IMR-90 (cell line): Measurements from ENCODE around the gene TOM1L1. TPM values are rescaled to one million over a fixed set of nuclear protein-coding genes. Genes with fewer than 3 reads are reported as not detected.

Experiments
- ATAC-seq: fragments of 200-7000 bp; cut with Tn5 transposase; 2 replicates; pipeline ENCODE4 v1.9.1; 2020; ENCODE audit warnings: low read depth, mild to moderate bottlenecking, moderate library complexity
- BruUV-seq: library from RNA; stranded (reverse); fragments of 400-500 nt; replicated peaks from 2 replicates; lab custom pipeline; 2021; lab: Mats Ljungman, UMichigan
- CTCF ChIA-PET: fragments of 300-600 bp; formaldehyde crosslinking; extraction: SDS; loops from one replicate; lab custom pipeline; 2021; ENCODE audit warnings: antibody characterized with exemption; lab: Yijun Ruan, JAX
- POLR2A ChIA-PET: fragments of 300-600 bp; sonication (Branson Sonifier 250); formaldehyde crosslinking; loops from one replicate; lab custom pipeline; 2022; ENCODE audit warnings: antibody characterized with exemption; ENCODE audit not compliant: unreplicated experiment; lab: Charles Lee
- DNase-seq: peaks from one replicate; pipeline ENCODE4 v3.0.0; 2013
- H2AFZ ChIP-seq: replicated peaks from 2 replicates; pipeline ENCODE3; 2013; ENCODE audit warnings: low read length, mild to moderate bottlenecking; ENCODE audit not compliant: poor library complexity
- H2AK5ac ChIP-seq: 2 replicates; pipeline ENCODE4 v1.6.1; 2013; ENCODE audit warnings: low read depth, low read length, inconsistent platforms
- H2AK9ac ChIP-seq: replicated peaks from 2 replicates; pipeline ENCODE3; 2013; ENCODE audit warnings: mild to moderate bottlenecking, low read depth, low read length, moderate library complexity; ENCODE audit not compliant: poor library complexity
- H2BK120ac ChIP-seq: 2 replicates; pipeline ENCODE4 v1.6.1; 2013; ENCODE audit warnings: low read depth, low read length, inconsistent platforms
- H2BK15ac ChIP-seq: 3 replicates; pipeline ENCODE4 v1.6.1; 2013; ENCODE audit warnings: low read depth, low read length, inconsistent platforms
- H2BK20ac ChIP-seq: 2 replicates; pipeline ENCODE4 v1.6.1; 2013; ENCODE audit warnings: low read depth, mild to moderate bottlenecking, inconsistent platforms, low read length, moderate library complexity
- H2BK5ac ChIP-seq: 2 replicates; pipeline ENCODE4 v1.6.1; 2013; ENCODE audit warnings: mild to moderate bottlenecking, low read depth, low read length, inconsistent platforms; ENCODE audit not compliant: poor library complexity, severe bottlenecking
- H3K14ac ChIP-seq: replicated peaks from 2 replicates; pipeline ENCODE4 v1.6.1; 2013; ENCODE audit warnings: low read depth, low read length, inconsistent platforms
- H3K18ac ChIP-seq: 2 replicates; pipeline ENCODE4 v1.6.1; 2013; ENCODE audit warnings: low read depth, low read length, control low read depth
- H3K23ac ChIP-seq: 2 replicates; pipeline ENCODE4 v1.6.1; 2013; ENCODE audit warnings: low read depth, low read length, inconsistent platforms
- H3K27ac ChIP-seq: 2 replicates; pipeline ENCODE4 v1.5.1; 2013; ENCODE audit warnings: mild to moderate bottlenecking, control low read depth, low read length; ENCODE audit not compliant: insufficient read depth
- H3K27me3 ChIP-seq: 2 replicates; pipeline ENCODE4 v1.6.1; 2013; ENCODE audit warnings: low read length; ENCODE audit not compliant: control insufficient read depth, insufficient read depth
- H3K36me3 ChIP-seq: 2 replicates; pipeline ENCODE4 v1.6.1; 2013; ENCODE audit warnings: low read length, mixed read lengths; ENCODE audit not compliant: control insufficient read depth, insufficient read depth
- H3K4ac ChIP-seq: 2 replicates; pipeline ENCODE4 v1.6.1; 2013; ENCODE audit warnings: low read depth, low read length, inconsistent platforms
- H3K4me1 ChIP-seq: 2 replicates; pipeline ENCODE4 v1.6.1; 2013; ENCODE audit warnings: low read length, mixed read lengths; ENCODE audit not compliant: control insufficient read depth, insufficient read depth
- H3K4me2 ChIP-seq: 2 replicates; pipeline ENCODE4 v1.6.1; 2013; ENCODE audit warnings: low read depth, mild to moderate bottlenecking, control low read depth, low read length, moderate library complexity
- H3K4me3 ChIP-seq: 2 replicates; pipeline ENCODE4 v1.5.1; 2013; ENCODE audit warnings: low read depth, mild to moderate bottlenecking, control low read depth, low read length, moderate library complexity; ENCODE audit not compliant: insufficient read depth
- H3K56ac ChIP-seq: 2 replicates; pipeline ENCODE4 v1.6.1; 2013; ENCODE audit warnings: low read length, inconsistent platforms; ENCODE audit not compliant: insufficient read depth; ENCODE audit errors: extremely low read depth
- H3K79me1 ChIP-seq, 2 experiments: 2 replicates each; pipeline ENCODE4 v1.6.1; 2013; ENCODE audit warnings: low read length in 2 of 2, inconsistent platforms in 1 of 2, low read depth in 1 of 2
- H3K9ac ChIP-seq: 2 replicates; pipeline ENCODE4 v1.6.1; 2013; ENCODE audit warnings: low read depth, low read length, control low read depth
- H3K9me1 ChIP-seq: 2 replicates; pipeline ENCODE4 v1.6.1; 2013; ENCODE audit warnings: low read length, inconsistent platforms; ENCODE audit not compliant: insufficient read depth
- H3K9me3 ChIP-seq: 2 replicates; pipeline ENCODE4 v1.6.1; 2013; ENCODE audit warnings: low read length; ENCODE audit not compliant: control insufficient read depth, insufficient read depth
- H4K20me1 ChIP-seq: 2 replicates; pipeline ENCODE4 v1.6.1; 2013; ENCODE audit warnings: low read length, inconsistent platforms; ENCODE audit not compliant: insufficient read depth
- H4K5ac ChIP-seq: 2 replicates; pipeline ENCODE4 v1.6.1; 2013; ENCODE audit warnings: mild to moderate bottlenecking, low read depth, low read length, control low read depth
- H4K8ac ChIP-seq, 2 experiments: 2 replicates each; pipeline ENCODE4 v1.6.1; 2013; ENCODE audit warnings: low read depth in 2 of 2, low read length in 2 of 2, control low read depth in 1 of 2, inconsistent platforms in 1 of 2
- H4K91ac ChIP-seq: 2 replicates; pipeline ENCODE4 v1.6.1; 2013; ENCODE audit warnings: low read depth, low read length, inconsistent platforms; ENCODE audit not compliant: insufficient read depth
- CEBPB ChIP-seq: IDR thresholded peaks from 2 replicates; pipeline ENCODE4 v1.6.1; 2012; ENCODE audit warnings: low read depth, low read length, improper control_type of control experiment
- CHD1 ChIP-seq: IDR thresholded peaks from 2 replicates; pipeline ENCODE4 v1.6.1; 2012; ENCODE audit warnings: low read depth, low read length, improper control_type of control experiment
- CTCF ChIP-seq: conservative IDR thresholded peaks from 2 replicates; pipeline ENCODE4 v1.5.1; 2012; ENCODE audit warnings: mild to moderate bottlenecking, low read depth, low read length, improper control_type of control experiment
- FOS ChIP-seq: fragments of 150-350 bp; IDR thresholded peaks from 2 replicates; pipeline ENCODE4 v1.6.1; 2016; ENCODE audit warnings: low read depth, low read length
- MAZ ChIP-seq: IDR thresholded peaks from 2 replicates; pipeline ENCODE4 v1.6.1; 2012; ENCODE audit warnings: low read depth, mild to moderate bottlenecking, low read length, improper control_type of control experiment, moderate library complexity, borderline replicate concordance
- POLR2A ChIP-seq: IDR thresholded peaks from 2 replicates; pipeline ENCODE4 v1.6.1; 2012; ENCODE audit warnings: mild to moderate bottlenecking, low read depth, low read length
- RCOR1 ChIP-seq: IDR thresholded peaks from 2 replicates; pipeline ENCODE4 v1.6.1; 2012; ENCODE audit warnings: mild to moderate bottlenecking, low read length, improper control_type of control experiment; ENCODE audit not compliant: insufficient replicate concordance
- RFX5 ChIP-seq: IDR thresholded peaks from 2 replicates; pipeline ENCODE4 v1.8.0; 2012; ENCODE audit warnings: low read depth, mild to moderate bottlenecking, low read length, moderate library complexity
- SMC3 ChIP-seq: fragments of 150-350 bp; IDR thresholded peaks from 2 replicates; pipeline ENCODE4 v1.6.1; 2016; ENCODE audit warnings: low read depth, mild to moderate bottlenecking, antibody characterized with exemption, low read length, moderate library complexity
- USF2 ChIP-seq: fragments of 150-350 bp; IDR thresholded peaks from 2 replicates; pipeline ENCODE4 v1.6.1; 2017; ENCODE audit warnings: mild to moderate bottlenecking, antibody characterized with exemption, low read length, low read depth
- WGBS, 2 experiments: methylation state at CpG; one replicate each; pipeline versions ENCODE4 v1.1.5 to v1.1.7; 2013; ENCODE audit warnings: missing lambda C conversion rate in 2 of 2; ENCODE audit not compliant: insufficient read length in 1 of 2; ENCODE audit errors: extremely low coverage in 2 of 2; 5-methylcytosine and 5-hydroxymethylcytosine counted together
- dilution Hi-C: fragments of 300-500 bp; cut with HindIII; formaldehyde crosslinking; loops from one replicate; pipeline ENCODE4 v1.14.3; 2018; ENCODE audit warnings: low sequenced_read_pairs; ENCODE audit not compliant: unreplicated experiment
- in situ Hi-C: fragments of 300-500 bp; cut with MboI; formaldehyde crosslinking; loops from 3 replicates; pipeline ENCODE4 v1.14.3; 2019; ENCODE audit warnings: low sequenced_read_pairs, inconsistent platforms, mixed read lengths
- intact Hi-C: fragments of 100-400 bp; cut with micrococcal nuclease; formaldehyde crosslinking; loops from 2 replicates; pipeline ENCODE4 v1.10.0; 2022
- polyA plus RNA-seq, 3 experiments: library from polyadenylated mRNA; depleted of rRNA; stranded (reverse); fragments of >200 nt; gene quantifications; 2 replicates each; pipeline ENCODE4 v1.2.3, GENCODE V29; 2012; ENCODE audit warnings: low replicate concordance in 1 of 3
- total RNA-seq: library from RNA; depleted of rRNA; stranded (reverse); fragments of >200 nt; gene quantifications from 2 replicates; pipeline ENCODE4 v1.2.3, GENCODE V29; 2012

Gene TOM1L1
- total and polyA plus RNA-seq, 2 of the 4 experiments (the other 2 are of a cell fraction) = 13.0 to 20.1 TPM

- no CpG with 5 or more reads among the region's 1 CpG for WGBS, 2 experiments
- Histone ChIP-seq H3K4ac (no peak overlapping the region), H3K14ac (no peak overlapping the region), H3K27ac (no peak overlapping the region), H3K4me2 (no peak overlapping the region), H3K9me3 (no peaks in the 10 kb centered on the region), H4K8ac (no peak overlapping the region), H3K9me1 (no peaks in the 10 kb centered on the region), H2BK15ac (no peak overlapping the region), H2AFZ (no peak overlapping the region), H2BK120ac (no peak overlapping the region), H3K36me3 (no peaks in the 10 kb centered on the region), H4K20me1 (no peaks in the 10 kb centered on the region), H4K91ac (no peak overlapping the region), H3K79me1 (no peaks in the 10 kb centered on the region), H3K27me3 (peaks cover 6% of the 10 kb centered on the region), H2BK20ac (no peak overlapping the region), H4K5ac (no peak overlapping the region), H3K4me3 (no peak overlapping the region), H3K9ac (no peak overlapping the region), H2BK5ac (no peak overlapping the region), H3K18ac (no peak overlapping the region), H3K4me1 (no peaks in the 10 kb centered on the region), H3K56ac (no peak overlapping the region), H2AK9ac (no peak overlapping the region), H3K23ac (no peak overlapping the region), H2AK5ac (no peak overlapping the region)
- intact Hi-C loops = no loop called here
- no TSS peak for BruUV-seq
- no peak for ATAC-seq
- dilution Hi-C loops = no loop called here
- ChIA-PET POLR2A (no interaction called here), CTCF (no interaction called here)
- no peak for DNase-seq
- in situ Hi-C loops = no loop called here
- TF ChIP-seq MAZ = no peak
- TF ChIP-seq CEBPB = no peak
- TF ChIP-seq RCOR1 = no peak
- no peak for TF ChIP-seq SMC3
- TF ChIP-seq RFX5 = no peak
- no peak for TF ChIP-seq FOS
- TF ChIP-seq USF2 = no peak
- no peak for TF ChIP-seq CTCF
- TF ChIP-seq POLR2A = no peak
- TF ChIP-seq CHD1 = no peak
These were observed 8.3 kb upstream of the TOM1L1 start for GRCh38 chr17:54892360-54892759.
